H1 (cell line): ENCODE results near the gene BAD. TPM values are rescaled to one million over a fixed set of nuclear protein-coding genes. Genes with fewer than 3 reads are reported as not detected.

Source experiments
- CTCF ChIA-PET: fragments of 300-600 bp; sonication (Branson Sonifier 250); formaldehyde crosslinking; loops from one replicate; lab custom pipeline; 2021; ENCODE audit not compliant: partially characterized antibody; lab: Charles Lee
- POLR2A ChIA-PET: fragments of 300-600 bp; sonication (Branson Sonifier 250); formaldehyde crosslinking; loops from one replicate; lab custom pipeline; 2021; ENCODE audit warnings: inconsistent platforms; ENCODE audit not compliant: partially characterized antibody; lab: Charles Lee
- DNase-seq, 2 experiments: peaks; one replicate each; pipeline versions ENCODE4 v3.0.0 to v3.0.0-alpha.2; 2010 to 2022; ENCODE audit warnings: low spot score in 2 of 2, low read depth in 1 of 2, mixed read lengths in 1 of 2
- FAIRE-seq: peaks from 2 replicates; lab custom pipeline; 2011; peaks lifted over from hg19 to GRCh38; lab: Jason Lieb, UNC
- H2AFZ ChIP-seq: 2 replicates; pipeline ENCODE4 v1.8.1; 2012; ENCODE audit warnings: low read length, inconsistent platforms
- H2AK5ac ChIP-seq: 2 replicates; pipeline ENCODE4 v1.6.1; 2013; ENCODE audit warnings: low read depth, low read length
- H2BK120ac ChIP-seq: replicated peaks from 2 replicates; pipeline ENCODE3; 2013; ENCODE audit warnings: low read depth, low read length, inconsistent platforms
- H2BK12ac ChIP-seq: 2 replicates; pipeline ENCODE4 v1.6.1; 2013; ENCODE audit warnings: low read depth, low read length
- H2BK15ac ChIP-seq: 2 replicates; pipeline ENCODE4 v1.6.1; 2013; ENCODE audit warnings: low read length
- H2BK20ac ChIP-seq: 2 replicates; pipeline ENCODE4 v1.6.1; 2013; ENCODE audit warnings: low read length
- H2BK5ac ChIP-seq: 2 replicates; pipeline ENCODE4 v1.6.1; 2013; ENCODE audit warnings: low read depth, low read length
- H3K14ac ChIP-seq: 2 replicates; pipeline ENCODE4 v1.6.1; 2013; ENCODE audit warnings: inconsistent platforms; ENCODE audit not compliant: insufficient read length
- H3K18ac ChIP-seq: 2 replicates; pipeline ENCODE4 v1.6.1; 2013; ENCODE audit warnings: low read length; ENCODE audit errors: extremely low read depth
- H3K23ac ChIP-seq: 2 replicates; pipeline ENCODE4 v1.6.1; 2013; ENCODE audit warnings: inconsistent platforms; ENCODE audit not compliant: insufficient read length
- H3K23me2 ChIP-seq: 2 replicates; pipeline ENCODE4 v1.6.1; 2013; ENCODE audit warnings: low read depth, low read length
- H3K27ac ChIP-seq: 2 replicates; pipeline ENCODE4 v1.6.1; 2011; ENCODE audit warnings: low read depth, low read length, inconsistent platforms
- H3K27me3 ChIP-seq, 4 experiments: replicated peaks in 1 of 4; 1 replicate in 1 of 4; 2 replicates in 3 of 4; pipeline versions ENCODE4 v1.6.1 to v1.8.1; 2011 to 2013; ENCODE audit warnings: low read length in 3 of 4, mild to moderate bottlenecking in 3 of 4, inconsistent platforms in 2 of 4, mixed read lengths in 2 of 4, moderate library complexity in 1 of 4; ENCODE audit not compliant: control insufficient read depth in 3 of 4, insufficient read depth in 3 of 4; ENCODE audit errors: extremely low read depth in 1 of 4
- H3K36me3 ChIP-seq, 4 experiments: 2 replicates each; pipeline versions ENCODE4 v1.6.1 to v1.8.1; 2011 to 2013; ENCODE audit warnings: mild to moderate bottlenecking in 4 of 4, low read length in 3 of 4, moderate library complexity in 2 of 4, control low read depth in 1 of 4, inconsistent platforms in 1 of 4; ENCODE audit not compliant: insufficient read depth in 4 of 4, control insufficient read depth in 2 of 4
- H3K4ac ChIP-seq: replicated peaks from 2 replicates; pipeline ENCODE3; 2013; ENCODE audit warnings: low read length, low read depth, mixed read lengths, inconsistent platforms; ENCODE audit not compliant: insufficient read length
- H3K4me1 ChIP-seq, 4 experiments: replicated peaks in 1 of 4; 1 replicate in 1 of 4; 2 replicates in 3 of 4; pipeline versions ENCODE4 v1.6.1 to v1.8.1; 2011 to 2013; ENCODE audit warnings: low read length in 3 of 4, inconsistent platforms in 2 of 4, mixed read lengths in 1 of 4; ENCODE audit not compliant: insufficient read depth in 4 of 4, control insufficient read depth in 3 of 4
- H3K4me2 ChIP-seq, 2 experiments: 2 replicates each; pipeline versions ENCODE4 v1.6.1 to v1.8.1; 2011 to 2013; ENCODE audit warnings: low read depth in 2 of 2, low read length in 2 of 2, control low read depth in 1 of 2, inconsistent platforms in 1 of 2, mild to moderate bottlenecking in 1 of 2; ENCODE audit not compliant: insufficient read depth in 1 of 2
- H3K4me3 ChIP-seq, 4 experiments: fragments of 200-600, 300-600 bp in 1 of 4; sonication (generic), shearing (Covaris generic), sonication (Bioruptor Twin) in 1 of 4; 2 replicates each; pipeline versions ENCODE4 v1.5.1 to v1.8.1; 2011 to 2016; ENCODE audit warnings: low read length in 4 of 4, low read depth in 3 of 4, control low read depth in 2 of 4, inconsistent platforms in 2 of 4, mild to moderate bottlenecking in 2 of 4, mixed read lengths in 1 of 4, moderate library complexity in 1 of 4; ENCODE audit not compliant: insufficient read depth in 2 of 4; ENCODE audit errors: extremely low read depth in 1 of 4
- H3K56ac ChIP-seq: replicated peaks from 2 replicates; pipeline ENCODE3; 2013; ENCODE audit warnings: low read depth, mild to moderate bottlenecking, mixed read lengths, low read length, inconsistent platforms; ENCODE audit not compliant: insufficient read length
- H3K79me1 ChIP-seq: 2 replicates; pipeline ENCODE4 v1.6.1; 2013; ENCODE audit warnings: low read depth, low read length, control low read depth
- H3K79me2 ChIP-seq, 2 experiments: 2 replicates each; pipeline versions ENCODE4 v1.6.1 to v1.8.1; 2012 to 2013; ENCODE audit warnings: low read length in 2 of 2, mild to moderate bottlenecking in 2 of 2, inconsistent platforms in 1 of 2; ENCODE audit not compliant: insufficient read depth in 2 of 2, control insufficient read depth in 1 of 2
- H3K9ac ChIP-seq, 4 experiments: replicated peaks in 1 of 4; 1 replicate in 1 of 4; 2 replicates in 3 of 4; pipeline versions ENCODE4 v1.6.1 to v1.8.1; 2011 to 2013; ENCODE audit warnings: low read depth in 3 of 4, low read length in 3 of 4, control low read depth in 2 of 4, mild to moderate bottlenecking in 2 of 4, moderate library complexity in 2 of 4, inconsistent platforms in 1 of 4; ENCODE audit errors: extremely low read depth in 1 of 4
- H3K9me3 ChIP-seq, 2 experiments: 2 replicates each; pipeline versions ENCODE4 v1.6.1 to v1.8.1; 2012 to 2013; ENCODE audit warnings: mild to moderate bottlenecking in 2 of 2, moderate library complexity in 2 of 2, control low read depth in 1 of 2, inconsistent platforms in 1 of 2, low read depth in 1 of 2, low read length in 1 of 2, mixed read lengths in 1 of 2; ENCODE audit not compliant: insufficient read depth in 2 of 2
- H4K20me1 ChIP-seq, 2 experiments: replicated peaks in 1 of 2; 2 replicates each; pipeline versions ENCODE3 to v1.8.1; 2011 to 2013; ENCODE audit warnings: inconsistent platforms in 2 of 2, low read length in 2 of 2, mild to moderate bottlenecking in 1 of 2; ENCODE audit not compliant: insufficient read depth in 2 of 2, control insufficient read depth in 1 of 2
- H4K5ac ChIP-seq: 2 replicates; pipeline ENCODE4 v1.6.1; 2013; ENCODE audit warnings: low read length, low read depth, mixed read lengths, inconsistent platforms; ENCODE audit not compliant: insufficient read length
- H4K8ac ChIP-seq: 2 replicates; pipeline ENCODE4 v1.8.0; 2013; ENCODE audit warnings: mild to moderate bottlenecking, moderate library complexity, low read length, inconsistent platforms; ENCODE audit not compliant: insufficient read depth; ENCODE audit errors: extremely low read depth
- H4K91ac ChIP-seq: replicated peaks from 2 replicates; pipeline ENCODE3; 2013; ENCODE audit warnings: low read length, mixed read lengths, inconsistent platforms; ENCODE audit not compliant: insufficient read length
- ATF2 ChIP-seq: IDR thresholded peaks from 2 replicates; pipeline ENCODE4 v1.6.1; 2012; ENCODE audit warnings: low read length, inconsistent platforms
- CHD1 ChIP-seq: IDR thresholded peaks from 2 replicates; pipeline ENCODE4 v1.6.1; 2012; ENCODE audit warnings: low read depth, low read length, improper control_type of control experiment
- CTBP2 ChIP-seq: IDR thresholded peaks from 2 replicates; pipeline ENCODE4 v1.7.0; 2011; ENCODE audit warnings: borderline replicate concordance, mild to moderate bottlenecking, moderate library complexity, mixed read lengths, low read length; ENCODE audit not compliant: insufficient read depth, insufficient read length
- EZH2 ChIP-seq: fragments of 200-600 bp; sonication (generic); IDR thresholded peaks from 2 replicates; pipeline ENCODE4 v1.7.1; 2012; ENCODE audit warnings: low read depth, mild to moderate bottlenecking, moderate library complexity, low read length, inconsistent platforms; ENCODE audit not compliant: severe bottlenecking
- JUND ChIP-seq: IDR thresholded peaks from 2 replicates; pipeline ENCODE4 v1.6.1; 2011; ENCODE audit warnings: mild to moderate bottlenecking, improper control_type of control experiment, low read length
- SIN3A ChIP-seq, 2 experiments: IDR thresholded peaks in 1 of 2; conservative IDR thresholded peaks in 1 of 2; 2 replicates each; pipeline ENCODE4 v1.6.1; 2011 to 2012; ENCODE audit warnings: low read length in 2 of 2, improper control_type of control experiment in 1 of 2, low read depth in 1 of 2, mild to moderate bottlenecking in 1 of 2
- SP4 ChIP-seq: IDR thresholded peaks from 2 replicates; pipeline ENCODE4 v1.6.1; 2012; ENCODE audit warnings: low read length, inconsistent platforms
- SUZ12 ChIP-seq: fragments of 200-600 bp; sonication (generic); IDR thresholded peaks from 2 replicates; pipeline ENCODE4 v1.6.1; 2012; ENCODE audit warnings: mild to moderate bottlenecking, inconsistent platforms, low read length, moderate library complexity, mixed read lengths
- WGBS, 2 experiments: shearing (Covaris generic) in 1 of 2; methylation state at CpG; one replicate each; pipeline versions ENCODE4 v1.1.6 to v1.1.7; 2013 to 2015; ENCODE audit warnings: low lambda C conversion rate in 2 of 2, mixed read lengths in 2 of 2, inconsistent platforms in 1 of 2, low coverage in 1 of 2, missing lambda C conversion rate in 1 of 2; ENCODE audit not compliant: insufficient replicate concordance in 2 of 2, insufficient coverage in 1 of 2, insufficient read length in 1 of 2; ENCODE audit errors: extremely low coverage in 1 of 2, missing lambda C conversion rate in 1 of 2; 5-methylcytosine and 5-hydroxymethylcytosine counted together
- polyA plus RNA-seq, 7 experiments: library from polyadenylated mRNA; depleted of rRNA in 3 of 7; stranded (reverse) in 5 of 7; unstranded in 2 of 7; fragments of >200 nt in 5 of 7; fragments of 200-250 nt in 2 of 7; gene quantifications; 1 replicate in 5 of 7; 2 replicates in 1 of 7; 4 replicates in 1 of 7; pipeline versions ENCODE4 v1.2.1 to v1.2.3, GENCODE V29; 2011 to 2013; ENCODE audit warnings: missing spikeins in 2 of 7, mixed read lengths in 2 of 7
- total RNA-seq: library from RNA; stranded (reverse); fragmentation: NEBNext Ultra II Directional; extraction: Animal tissue kit (Norgen Biotek cat#: 25700); gene quantifications from 2 replicates; pipeline ENCODE4 v1.2.1, GENCODE V29; 2021

The BAD gene
- total and polyA plus RNA-seq, 2 of the 8 experiments (the other 6 are each of a cell fraction or from before 2014, with no cell fraction given) = 23.1 to 33.7 TPM

DNA sequence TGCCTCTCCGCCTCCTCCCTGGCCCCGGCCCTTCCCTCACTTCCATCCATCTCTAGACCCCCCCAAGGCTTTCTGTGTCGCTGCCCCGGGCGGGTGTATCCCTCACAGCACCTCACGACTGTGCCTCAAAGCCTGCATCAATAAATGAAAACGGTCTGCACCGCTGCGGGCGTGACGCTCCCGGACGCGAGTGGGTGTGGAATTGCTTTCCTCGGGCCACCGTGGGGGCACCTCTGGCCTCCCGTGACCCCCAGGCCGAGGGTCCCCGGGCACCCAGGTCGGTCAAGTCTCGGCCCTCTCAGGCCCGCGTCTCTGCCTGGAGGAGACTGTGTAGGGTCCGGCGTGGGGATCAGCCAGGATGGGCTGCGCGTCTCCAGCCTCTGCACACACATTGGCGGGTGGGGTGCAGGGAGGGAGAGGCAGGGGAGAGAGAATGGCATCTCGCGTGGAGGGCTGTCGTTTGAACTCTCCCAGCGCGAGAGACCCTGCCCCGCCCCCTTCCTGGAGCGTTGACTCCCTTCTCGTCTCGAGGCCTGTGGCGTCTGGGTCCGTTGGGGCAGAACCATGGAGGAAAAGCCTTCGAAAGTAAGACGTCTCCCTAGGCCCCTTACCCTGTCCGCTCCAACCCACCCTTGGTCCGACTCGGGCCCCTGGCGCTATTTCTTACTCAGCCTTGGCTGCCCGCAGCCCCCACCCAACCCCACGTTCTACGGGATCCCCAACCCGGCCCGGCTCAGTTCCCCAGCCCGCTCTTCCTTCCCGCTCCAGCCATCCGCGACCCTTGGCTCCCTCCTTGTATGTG, 15.6 kb upstream of the BAD start, which contains the start of gene CATSPERZ:
Gene CATSPERZ (plus strand): TSS at position 512 of the 802 bp plus-strand sequence. CDS start 53 bp downstream, at position 565.
- Histone ChIP-seq H2BK20ac (peak within 1 kb of the TSS; percentile 28; the same call in 1 of the 2 replicates), H3K4me3 (peak within 1 kb of the TSS; percentile 7 to 49 (median 16); a peak in 7 of 8 replicates), H4K91ac (peak within 1 kb of the TSS; percentile 94), H2AK5ac (no peak within 1 kb of the TSS), H2BK12ac (peak within 1 kb of the TSS; percentile 20; the same call in 1 of the 2 replicates), H3K79me2 (no peaks in the 10 kb centered on the region), H4K20me1 (peaks cover 0 to 13% of the 10 kb centered on the region in 2 experiments), H3K56ac (no peak within 1 kb of the TSS), H2BK120ac (peak within 1 kb of the TSS; percentile 59), H2AFZ (no peak within 1 kb of the TSS), H3K79me1 (no peaks in the 10 kb centered on the region), H4K5ac (no peak within 1 kb of the TSS), H4K8ac (peak within 1 kb of the TSS; percentile 86), H3K18ac (peak within 1 kb of the TSS; percentile 64; the same call in 1 of the 2 replicates), H3K27me3 (peaks cover 52 to 74% (median 62%) of the 10 kb centered on the region in 4 experiments), H3K9me3 (no peaks in the 10 kb centered on the region; a peak in 1 of 4 replicates), H3K4me1 (peaks cover 3 to 27% (median 18%) of the 10 kb centered on the region in 4 experiments; a peak in 6 of 7 replicates), H3K4ac (no peak within 1 kb of the TSS), H3K14ac (no peak within 1 kb of the TSS), H3K9ac (no peak within 1 kb of the TSS), H2BK5ac (no peak within 1 kb of the TSS), H3K23me2 (peaks cover 10% of the 10 kb centered on the region; the same call in 1 of the 2 replicates), H3K36me3 (no peaks in the 10 kb centered on the region; a peak in 1 of 8 replicates), H2BK15ac (peak within 1 kb of the TSS; percentile 95; the same call in 1 of the 2 replicates)
- DNase-seq (peak in 1 of 2 experiments; percentile 83), FAIRE-seq (no peak)
- CTCF ChIA-PET = interaction anchor here (0.5 to 20.8 kb wide), 19 partner anchors 12 to 1965 kb away, joined by 3 to 614 read pairs (median 4); partner anchors contain the start of genes BAD, CCDC88B, FERMT3 and GPR137
- TF ChIP-seq JUND = no peak
- no peak for TF ChIP-seq SP4
- no peak for TF ChIP-seq CHD1
- peak; percentile 81; the same call in 1 of the 2 replicates for TF ChIP-seq SUZ12
- no peak for TF ChIP-seq CTBP2
- 0 out of 4 replicates have a peak, but pooled peaks of 1 of the 2 experiments have one; percentile 11 for TF ChIP-seq SIN3A (conservative IDR thresholded peaks at IDR 0.05 in 1 of 2, IDR thresholded peaks at IDR 0.05 in 1 of 2; ENCODE audit: low read depth in 1 of 2, low read length in 2 of 2)
- peak; percentile 91 for TF ChIP-seq EZH2
- no peak for TF ChIP-seq ATF2
- TF ChIP-seq, all 59 proteins: peak for 3
- H3K4me2 ChIP-seq = peak within 1 kb of the TSS; percentile 59 to 66
- no peak within 1 kb of the TSS for H3K27ac ChIP-seq
- 17% methylated on average over 29 of the region's 54 CpGs; no CpG with 5 or more reads in 1 of the 2 experiments for WGBS, 2 experiments
- no peak within 1 kb of the TSS for H3K23ac ChIP-seq
- POLR2A ChIA-PET = interaction anchor here (0.7 to 5.6 kb wide), 8 partner anchors 12 to 89 kb away, joined by 3 to 57 read pairs (median 4); partner anchors contain the start of genes GPR137, NUDT22 and TRPT1
